HG02571 (cell line): ENCODE results near the gene CRABP2.

Source experiments
- ATAC-seq: cut with Tn5 transposase; IDR thresholded peaks from one replicate; pipeline ENCODE4 v1.9.1; 2021; ENCODE audit warnings: mild to moderate bottlenecking, moderate library complexity; ENCODE audit not compliant: unreplicated experiment

Gene CRABP2

GRCh38 chr1:156691665-156692440 is 13.5 kb downstream of the CRABP2 start:
- ATAC-seq: no peak

DNA sequence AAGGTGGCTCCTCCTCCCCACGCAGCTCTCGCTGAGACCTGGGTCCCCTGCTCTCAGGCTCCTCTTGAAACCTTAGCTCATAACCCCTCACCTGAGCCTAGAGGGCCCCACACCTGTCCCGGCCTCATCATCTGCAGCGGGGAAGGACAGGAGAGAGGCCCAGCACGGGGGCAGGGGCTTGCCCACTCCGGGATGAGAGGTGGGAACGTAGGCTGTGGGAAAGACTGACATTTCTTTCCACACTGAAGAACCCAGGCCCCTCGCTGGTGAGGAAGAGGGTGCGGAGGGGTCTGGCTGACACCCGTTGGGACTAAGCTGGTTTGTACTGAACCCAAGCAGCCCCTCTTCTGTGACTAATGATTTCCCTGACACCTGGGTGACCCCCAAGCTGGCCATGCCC is 14.2 kb downstream of the CRABP2 start:
- ATAC-seq: no peak

DNA sequence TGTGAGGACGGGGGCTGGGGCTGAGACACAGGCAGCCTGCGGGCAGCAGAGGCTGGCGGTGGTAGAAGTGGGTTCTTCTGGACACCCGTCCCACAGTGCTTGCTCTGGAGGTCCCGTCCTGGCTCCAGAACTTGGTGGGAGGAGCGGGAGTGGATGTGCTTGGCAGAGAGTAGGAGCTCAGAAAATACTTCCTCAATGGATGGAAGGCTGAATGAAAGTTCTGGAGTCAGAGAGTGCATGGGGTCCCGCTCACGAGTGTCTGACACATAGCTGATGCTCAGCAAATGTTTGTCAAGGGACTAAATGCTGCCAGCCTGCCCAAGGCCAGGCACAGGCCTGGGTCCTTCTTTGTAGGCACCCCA is 14.7 kb downstream of the CRABP2 start:
- ATAC-seq: no peak

DNA sequence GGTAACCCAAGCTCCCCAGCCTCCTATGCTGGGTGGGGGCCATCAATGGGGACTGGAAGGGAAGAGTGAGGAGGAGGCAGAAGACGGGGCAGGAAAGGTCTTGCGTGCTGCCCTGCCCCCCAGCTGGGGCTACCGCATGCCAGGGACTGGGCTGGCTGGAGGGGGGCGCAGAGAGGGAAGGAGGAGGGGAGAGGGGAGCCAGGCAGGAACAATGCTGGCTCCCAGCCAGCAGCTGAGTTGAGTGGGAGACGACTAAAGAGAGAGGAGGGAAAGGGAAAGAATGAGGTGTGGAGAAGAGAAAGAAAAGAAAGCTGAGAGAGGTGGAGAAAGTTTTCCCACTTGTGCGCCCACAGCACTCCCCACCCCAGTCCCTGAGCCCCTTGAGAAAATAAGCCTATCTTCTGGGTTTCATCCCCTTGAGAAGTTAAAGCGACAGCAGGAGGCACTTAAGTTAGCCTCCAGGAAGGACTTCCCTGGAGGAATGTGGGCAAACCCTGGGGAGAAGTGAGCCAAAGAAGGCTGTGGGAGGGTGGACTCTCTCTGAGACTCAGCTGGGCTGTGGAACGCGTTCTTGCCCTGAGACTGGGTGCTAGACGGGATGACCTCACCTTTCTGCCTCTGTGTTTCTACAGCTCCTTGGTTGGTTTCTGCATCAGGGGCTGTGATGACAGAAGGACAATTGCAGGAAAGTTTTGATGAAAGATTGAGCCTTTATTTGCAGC is 15.3 kb downstream of the CRABP2 start:
- ATAC-seq: no peak

DNA sequence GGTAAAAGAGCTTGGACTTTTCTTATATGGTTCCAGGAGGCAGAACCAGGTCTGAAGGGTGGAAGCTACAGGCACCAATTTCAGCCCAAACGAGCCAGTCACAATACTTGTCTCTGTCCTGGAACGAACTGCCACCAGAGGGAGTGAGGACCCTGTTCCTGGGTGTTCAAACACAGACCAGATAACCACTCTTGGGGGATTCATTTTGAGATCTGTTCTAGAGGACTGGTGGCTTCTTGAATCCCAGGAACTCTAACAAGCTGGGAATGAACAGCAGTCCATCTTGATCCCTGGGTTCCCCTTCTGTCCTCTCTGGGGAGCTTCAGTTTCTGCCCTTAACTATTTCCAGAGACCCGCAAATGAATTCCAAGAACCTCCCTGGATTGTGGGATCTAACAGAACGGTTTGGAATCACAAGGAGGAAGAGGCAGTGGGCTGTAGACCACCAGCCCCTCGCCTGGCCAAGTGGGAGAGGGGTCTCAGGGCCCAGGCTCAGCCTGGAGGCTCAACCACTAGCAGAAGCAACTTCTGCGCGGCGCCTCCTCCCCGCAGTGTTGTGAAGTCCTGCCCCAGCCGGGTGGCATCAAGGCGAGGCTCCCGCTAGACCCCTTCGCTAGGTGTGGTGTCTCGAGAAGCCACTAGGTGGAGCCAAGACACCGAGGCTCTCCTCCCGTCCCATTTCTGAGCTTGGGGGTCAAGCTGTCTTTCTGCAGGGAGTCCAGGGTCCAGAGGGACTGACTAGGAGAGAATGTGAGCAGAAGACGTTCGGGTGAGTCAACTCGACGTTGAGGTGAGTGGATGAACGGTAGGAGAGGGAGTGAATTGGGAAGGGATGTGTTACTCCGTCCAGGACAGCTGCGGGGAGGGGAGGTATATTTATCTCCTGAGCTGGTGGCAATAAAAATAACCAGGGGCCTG is 16.1 kb downstream of the CRABP2 start:
- ATAC-seq: no peak

DNA sequence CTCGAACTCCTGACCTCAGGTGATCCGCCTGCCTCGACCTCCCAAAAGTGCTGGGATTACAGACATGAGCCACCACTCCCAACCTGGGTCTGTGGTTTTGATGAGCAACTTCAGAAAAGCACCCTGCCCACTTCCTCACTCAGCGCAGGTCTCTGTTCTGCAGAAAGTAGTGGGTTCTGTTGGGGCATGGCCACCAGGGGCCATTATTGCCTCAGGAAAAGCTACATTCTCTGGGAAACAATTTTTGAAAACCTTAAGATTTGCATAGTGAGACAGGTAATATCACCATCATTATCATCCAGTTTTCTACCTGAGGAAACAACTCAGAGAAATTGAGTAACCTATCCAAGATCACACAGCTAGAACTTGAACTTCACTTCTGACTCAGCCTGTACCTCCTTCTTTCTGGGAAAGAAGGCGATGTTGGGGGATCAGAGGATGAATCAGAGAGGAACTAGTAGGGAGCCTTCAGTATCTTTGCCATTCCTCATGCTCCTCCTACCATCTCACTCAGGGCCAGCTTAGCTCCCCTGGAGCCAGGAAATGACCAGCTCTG is 21.1 kb downstream of the CRABP2 start:
- ATAC-seq: no peak

GRCh38 chr1:156682166-156682890 is 23.1 kb downstream of the CRABP2 start:
- no peak for ATAC-seq

DNA sequence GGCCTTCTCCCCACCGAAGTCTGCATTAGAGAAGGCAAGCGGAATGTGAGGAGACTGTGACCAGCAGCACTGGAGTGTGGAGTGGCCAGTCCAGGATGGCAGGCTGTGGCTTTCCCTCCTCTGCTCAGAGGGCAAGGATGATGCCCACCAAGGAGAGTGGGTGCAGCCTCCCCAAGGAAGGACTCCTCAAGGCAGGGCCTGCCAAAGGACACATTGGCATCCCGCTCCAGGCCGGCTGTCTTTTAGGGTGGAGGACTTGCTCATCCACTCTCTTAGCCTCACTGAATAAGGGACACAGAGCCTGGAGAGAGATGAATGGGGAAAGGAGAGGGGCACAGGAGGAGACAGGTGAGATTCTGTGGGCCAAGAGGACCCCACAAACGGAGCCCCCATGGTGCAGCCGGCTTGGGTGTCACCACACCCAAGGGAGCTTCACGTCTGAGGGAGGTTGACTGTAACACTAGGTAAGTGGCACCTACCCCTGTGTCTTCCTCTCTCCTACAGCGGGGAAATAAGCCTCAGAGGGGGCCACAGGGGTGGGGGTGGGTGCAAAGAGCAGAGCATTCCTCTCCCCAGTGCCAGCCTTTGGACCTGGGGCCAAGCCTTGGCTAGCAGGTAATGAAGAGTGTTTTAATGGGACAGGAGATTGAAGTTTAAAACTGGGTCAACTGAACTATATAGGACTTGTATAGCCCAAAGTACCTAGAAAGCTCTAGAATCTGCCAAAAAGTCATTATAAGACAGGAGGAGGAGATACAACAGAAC is 24.0 kb downstream of the CRABP2 start:
- ATAC-seq: no peak

GRCh38 chr1:156680056-156680455 is 25.3 kb downstream of the CRABP2 start:
- no peak for ATAC-seq

GRCh38 chr1:156677616-156678596 is 27.5 kb downstream of the CRABP2 start:
- no peak for ATAC-seq

DNA sequence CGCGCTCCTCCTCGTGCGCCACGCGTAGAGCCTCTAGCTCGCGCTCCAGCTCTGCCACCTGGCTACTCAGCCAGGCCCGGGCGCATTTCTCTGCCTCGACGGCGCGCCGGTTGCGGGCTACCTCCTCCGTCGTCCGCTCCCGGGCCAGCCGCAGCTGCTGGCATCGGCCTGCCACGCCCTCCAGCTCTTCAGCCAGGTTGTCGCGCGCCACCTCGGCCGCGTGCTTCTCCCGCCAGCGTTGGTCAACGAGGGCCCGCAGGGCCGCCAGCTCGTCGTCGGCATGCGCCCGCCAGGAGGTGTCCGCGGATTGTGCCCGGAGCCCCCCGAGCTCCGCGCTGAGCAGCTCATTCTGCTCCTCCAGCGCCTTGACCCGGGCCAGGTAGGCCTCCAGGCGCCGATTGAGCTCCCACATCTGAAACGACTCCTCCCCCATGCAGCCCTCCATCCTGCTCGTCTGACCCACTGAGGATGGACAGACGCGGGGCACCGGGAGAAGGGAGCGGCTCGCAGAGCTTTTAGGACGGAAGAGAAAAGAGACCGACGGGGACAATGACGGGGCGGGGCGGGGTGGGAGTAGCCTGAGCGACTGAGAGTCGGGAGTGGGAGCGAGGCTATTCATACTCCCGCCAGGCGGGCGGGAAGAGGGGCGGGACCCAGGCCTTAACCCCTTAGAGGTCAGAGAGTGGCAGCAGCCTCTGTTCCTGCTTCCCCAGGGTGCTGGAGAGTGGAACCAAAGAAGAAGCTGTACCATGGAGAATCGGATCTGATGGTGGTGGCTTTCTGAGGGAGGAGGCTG is 28.4 kb downstream of the CRABP2 start, which contains the start of gene NES:
TSS of gene NES (minus strand) at position 588 of the 796 bp plus-strand sequence. CDS start at position 445, 143 bp downstream.
- ATAC-seq: no peak

GRCh38 chr1:156676114-156676819 is 29.1 kb downstream of the CRABP2 start:
- ATAC-seq: no peak

GRCh38 chr1:156675210-156676113 is 29.9 kb downstream of the CRABP2 start:
- no peak for ATAC-seq

GRCh38 chr1:156673387-156674121 is 31.8 kb downstream of the CRABP2 start:
- ATAC-seq: no peak

DNA sequence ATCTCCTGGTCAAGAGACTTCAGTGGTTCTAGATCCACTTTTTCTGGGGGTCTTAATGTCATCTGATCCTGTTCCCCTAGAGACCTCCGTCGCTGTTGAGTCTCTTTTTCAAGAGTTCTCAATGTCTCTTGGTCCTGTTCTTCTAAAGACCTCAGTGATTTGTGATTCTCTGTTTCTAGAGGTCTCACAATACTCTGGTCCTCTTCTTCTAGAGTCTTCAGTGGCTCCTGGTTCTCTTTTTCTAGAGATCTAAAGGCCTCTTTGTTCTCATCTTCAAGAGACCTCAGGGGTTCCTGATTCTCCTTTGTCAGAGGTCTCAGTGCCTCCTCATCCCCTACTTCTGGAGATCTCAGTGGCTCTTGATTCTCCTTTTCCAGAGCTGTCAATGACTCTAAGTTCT is 33.6 kb downstream of the CRABP2 start:
- ATAC-seq: no peak
